HG03457 (cell line): ENCODE measurements around the gene MBNL1.
"Not testable (repeated sequence)": the region's sequence is repeated elsewhere in the genome, so short reads cannot be mapped to it uniquely, and the experiment has no call there.

Source experiments
- ATAC-seq: cut with Tn5 transposase; IDR thresholded peaks from one replicate; pipeline ENCODE4 v1.9.1; 2021; ENCODE audit warnings: moderate number of reproducible peaks; ENCODE audit not compliant: unreplicated experiment

MBNL1 gene

GRCh38 chr3:152436707-152437590 is 168.2 kb downstream of the MBNL1 start:
- ATAC-seq = no peak

GRCh38 chr3:152438181-152438580 is 169.5 kb downstream of the MBNL1 start:
- no peak for ATAC-seq

GRCh38 chr3:152438706-152439105 is 170.0 kb downstream of the MBNL1 start:
- no peak for ATAC-seq

- ATAC-seq = not testable (repeated sequence)
Observed at GRCh38 chr3:152440243-152440642, 171.5 kb downstream of the MBNL1 start.

- no peak for ATAC-seq
Observed at GRCh38 chr3:152443212-152444023, 174.7 kb downstream of the MBNL1 start.

GRCh38 chr3:152444029-152444641 is 175.4 kb downstream of the MBNL1 start:
- ATAC-seq = no peak

GRCh38 chr3:152445212-152445611 is 176.5 kb downstream of the MBNL1 start:
- no peak for ATAC-seq

GRCh38 chr3:152446495-152446894 is 177.8 kb downstream of the MBNL1 start:
- no peak for ATAC-seq

GRCh38 chr3:152447511-152447910 is 178.8 kb downstream of the MBNL1 start:
- ATAC-seq = no peak

GRCh38 chr3:152448091-152448490 is 179.4 kb downstream of the MBNL1 start:
- ATAC-seq = no peak

GRCh38 chr3:152452318-152452717 is 183.6 kb downstream of the MBNL1 start:
- no peak for ATAC-seq

GRCh38 chr3:152454076-152454875 is 185.5 kb downstream of the MBNL1 start:
- no peak for ATAC-seq

- no peak for ATAC-seq
Observed at GRCh38 chr3:152455989-152456388, 187.3 kb downstream of the MBNL1 start.

- no peak for ATAC-seq
Observed at GRCh38 chr3:152457500-152458375, 189.0 kb downstream of the MBNL1 start.

GRCh38 chr3:152458376-152459117 is 189.8 kb downstream of the MBNL1 start:
- ATAC-seq = no peak

GRCh38 chr3:152459118-152459515 is 190.4 kb downstream of the MBNL1 start:
- no peak for ATAC-seq

- ATAC-seq = no peak
Observed at GRCh38 chr3:152459572-152459971, 190.8 kb downstream of the MBNL1 start.

- no peak for ATAC-seq
Observed at GRCh38 chr3:152460936-152461335, 192.2 kb downstream of the MBNL1 start.

GRCh38 chr3:152461460-152461859 is 192.7 kb downstream of the MBNL1 start:
- ATAC-seq = no peak
